Activated naive CD8-positive, alpha-beta T cell treated with anti-CD3 and anti-CD28 coated beads for 36 hours (primary cell): ENCODE results near the gene GXYLT1. TPM values are rescaled to one million over a fixed set of nuclear protein-coding genes. Genes with fewer than 3 reads are reported as not detected.
"Not testable (repeated sequence)": the region's sequence is repeated elsewhere in the genome, so short reads cannot be mapped to it uniquely, and the experiment has no call there.

ENCODE experiments used
- DNase-seq: peaks from one replicate; pipeline ENCODE4 v3.0.0; 2021
- H3K27ac Mint-ChIP-seq: one replicate; pipeline ENCODE4 v1.8.0; 2022; ENCODE audit warnings: mild to moderate bottlenecking, moderate library complexity, mixed read lengths
- H3K27me3 Mint-ChIP-seq: one replicate; pipeline ENCODE4 v1.8.0; 2022; ENCODE audit warnings: mild to moderate bottlenecking, mixed read lengths
- H3K36me3 Mint-ChIP-seq: one replicate; pipeline ENCODE4 v1.8.0; 2021; ENCODE audit warnings: mild to moderate bottlenecking, mixed read lengths
- H3K4me1 Mint-ChIP-seq: one replicate; pipeline ENCODE4 v1.8.0; 2021; ENCODE audit warnings: mixed read lengths
- H3K4me3 Mint-ChIP-seq: one replicate; pipeline ENCODE4 v1.8.0; 2022; ENCODE audit warnings: mild to moderate bottlenecking, moderate library complexity, mixed read lengths
- H3K9me3 Mint-ChIP-seq: one replicate; pipeline ENCODE4 v1.8.0; 2022; ENCODE audit warnings: mixed read lengths
- total RNA-seq, 2 experiments: library from RNA; stranded (reverse); gene quantifications; one replicate each; pipeline ENCODE4 v1.2.3, GENCODE V29; 2021

Gene GXYLT1
- total RNA-seq = 1 to 10 TPM; 7.0 to 7.1 TPM

GRCh38 chr12:42144408-42145196 lies at the start of gene GXYLT1:
GXYLT1 (minus strand) TSS chr12:42144874; CDS start chr12:42144646, 228 bp downstream.
- peaks cover 3% of the 10 kb centered on the region for H3K36me3 Mint-ChIP-seq
- H3K4me3 Mint-ChIP-seq = peak within 1 kb of the TSS; percentile 96
- H3K27me3 Mint-ChIP-seq = no peaks in the 10 kb centered on the region
- H3K9me3 Mint-ChIP-seq = no peaks in the 10 kb centered on the region
- peak within 1 kb of the TSS; percentile 77 for H3K27ac Mint-ChIP-seq
- DNase-seq = peak; percentile 86
- H3K4me1 Mint-ChIP-seq = peaks cover 37% of the 10 kb centered on the region

GRCh38 chr12:42192686-42193085 lies 48.0 kb upstream of the GXYLT1 start:
- no peak overlapping the region for H3K4me3 Mint-ChIP-seq
- H3K4me1 Mint-ChIP-seq = peaks cover 10% of the 10 kb centered on the region
- DNase-seq = no peak
- peaks cover 12% of the 10 kb centered on the region for H3K36me3 Mint-ChIP-seq
- H3K27me3 Mint-ChIP-seq = no peaks in the 10 kb centered on the region
- H3K27ac Mint-ChIP-seq = no peak overlapping the region
- no peaks in the 10 kb centered on the region for H3K9me3 Mint-ChIP-seq

- no peaks in the 10 kb centered on the region for H3K9me3 Mint-ChIP-seq
- DNase-seq = no peak
- peaks cover 10% of the 10 kb centered on the region for H3K4me1 Mint-ChIP-seq
- H3K4me3 Mint-ChIP-seq = no peak overlapping the region
- no peaks in the 10 kb centered on the region for H3K27me3 Mint-ChIP-seq
- H3K27ac Mint-ChIP-seq = no peak overlapping the region
- peaks cover 11% of the 10 kb centered on the region for H3K36me3 Mint-ChIP-seq
These were observed 47.6 kb upstream of the GXYLT1 start for GRCh38 chr12:42192258-42192657.

- Mint-ChIP-seq H3K36me3 (peaks cover 15% of the 10 kb centered on the region), H3K27me3 (no peaks in the 10 kb centered on the region), H3K9me3 (no peaks in the 10 kb centered on the region), H3K27ac (no peak overlapping the region), H3K4me3 (no peak overlapping the region), H3K4me1 (peaks cover 7% of the 10 kb centered on the region)
- DNase-seq = no peak
These were observed 45.7 kb upstream of the GXYLT1 start for GRCh38 chr12:42190376-42190775.

- H3K4me1 Mint-ChIP-seq, H3K9me3 Mint-ChIP-seq, H3K27me3 Mint-ChIP-seq, DNase-seq, H3K4me3 Mint-ChIP-seq, H3K27ac Mint-ChIP-seq: not testable (repeated sequence)
- H3K36me3 Mint-ChIP-seq = peaks cover 20% of the 10 kb centered on the region
These were observed 43.6 kb upstream of the GXYLT1 start for GRCh38 chr12:42188275-42188674.

- H3K4me1 Mint-ChIP-seq = peaks cover 13% of the 10 kb centered on the region
- no peak overlapping the region for H3K27ac Mint-ChIP-seq
- no peak for DNase-seq
- no peaks in the 10 kb centered on the region for H3K9me3 Mint-ChIP-seq
- H3K36me3 Mint-ChIP-seq = peaks cover 19% of the 10 kb centered on the region
- no peaks in the 10 kb centered on the region for H3K27me3 Mint-ChIP-seq
- no peak overlapping the region for H3K4me3 Mint-ChIP-seq
These were observed 43.1 kb upstream of the GXYLT1 start for GRCh38 chr12:42187799-42188198.

GRCh38 chr12:42186793-42187192 lies 42.1 kb upstream of the GXYLT1 start:
- Mint-ChIP-seq H3K9me3 (no peaks in the 10 kb centered on the region), H3K4me3 (no peak overlapping the region), H3K27me3 (no peaks in the 10 kb centered on the region), H3K36me3 (peaks cover 15% of the 10 kb centered on the region), H3K27ac (no peak overlapping the region), H3K4me1 (peaks cover 19% of the 10 kb centered on the region)
- no peak for DNase-seq

GRCh38 chr12:42182394-42182793 lies 37.7 kb upstream of the GXYLT1 start:
- no peaks in the 10 kb centered on the region for H3K9me3 Mint-ChIP-seq
- no peak for DNase-seq
- H3K27me3 Mint-ChIP-seq = no peaks in the 10 kb centered on the region
- no peak overlapping the region for H3K4me3 Mint-ChIP-seq
- peak overlapping the region; percentile 53 for H3K27ac Mint-ChIP-seq
- peaks cover 19% of the 10 kb centered on the region for H3K36me3 Mint-ChIP-seq
- peaks cover 26% of the 10 kb centered on the region for H3K4me1 Mint-ChIP-seq

GRCh38 chr12:42180990-42181596 lies 36.4 kb upstream of the GXYLT1 start:
- Mint-ChIP-seq H3K36me3 (peaks cover 29% of the 10 kb centered on the region), H3K27me3 (no peaks in the 10 kb centered on the region), H3K4me1 (peaks cover 26% of the 10 kb centered on the region), H3K27ac (no peak overlapping the region), H3K4me3 (no peak overlapping the region), H3K9me3 (peaks cover 5% of the 10 kb centered on the region)
- no peak for DNase-seq

GRCh38 chr12:42178101-42178500 lies 33.4 kb upstream of the GXYLT1 start:
- peaks cover 37% of the 10 kb centered on the region for H3K36me3 Mint-ChIP-seq
- peaks cover 25% of the 10 kb centered on the region for H3K4me1 Mint-ChIP-seq
- H3K27ac Mint-ChIP-seq = no peak overlapping the region
- H3K27me3 Mint-ChIP-seq = no peaks in the 10 kb centered on the region
- peaks cover 10% of the 10 kb centered on the region for H3K9me3 Mint-ChIP-seq
- no peak overlapping the region for H3K4me3 Mint-ChIP-seq
- DNase-seq = no peak

- DNase-seq = no peak
- Mint-ChIP-seq H3K36me3 (peaks cover 43% of the 10 kb centered on the region), H3K27me3 (no peaks in the 10 kb centered on the region), H3K4me3 (no peak overlapping the region), H3K4me1 (peaks cover 8% of the 10 kb centered on the region), H3K27ac (no peak overlapping the region), H3K9me3 (peaks cover 10% of the 10 kb centered on the region)
These were observed 30.3 kb upstream of the GXYLT1 start for GRCh38 chr12:42174978-42175377.

- H3K4me1 Mint-ChIP-seq = peaks cover 8% of the 10 kb centered on the region
- H3K36me3 Mint-ChIP-seq = peaks cover 48% of the 10 kb centered on the region
- peaks cover 10% of the 10 kb centered on the region for H3K9me3 Mint-ChIP-seq
- DNase-seq = no peak
- no peak overlapping the region for H3K4me3 Mint-ChIP-seq
- no peak overlapping the region for H3K27ac Mint-ChIP-seq
- no peaks in the 10 kb centered on the region for H3K27me3 Mint-ChIP-seq
These were observed 29.4 kb upstream of the GXYLT1 start for GRCh38 chr12:42173961-42174521.

GRCh38 chr12:42172441-42173210 lies 28.0 kb upstream of the GXYLT1 start:
- peaks cover 47% of the 10 kb centered on the region for H3K36me3 Mint-ChIP-seq
- DNase-seq = no peak
- H3K27me3 Mint-ChIP-seq = no peaks in the 10 kb centered on the region
- H3K4me3 Mint-ChIP-seq = no peak overlapping the region
- H3K9me3 Mint-ChIP-seq = peaks cover 10% of the 10 kb centered on the region
- H3K27ac Mint-ChIP-seq = no peak overlapping the region
- peaks cover 7% of the 10 kb centered on the region for H3K4me1 Mint-ChIP-seq

GRCh38 chr12:42167711-42168110 lies 23.0 kb upstream of the GXYLT1 start:
- Mint-ChIP-seq H3K4me1 (peaks cover 8% of the 10 kb centered on the region), H3K27ac (no peak overlapping the region), H3K36me3 (peaks cover 26% of the 10 kb centered on the region), H3K27me3 (no peaks in the 10 kb centered on the region), H3K4me3 (no peak overlapping the region), H3K9me3 (no peaks in the 10 kb centered on the region)
- no peak for DNase-seq

- no peak overlapping the region for H3K27ac Mint-ChIP-seq
- H3K36me3 Mint-ChIP-seq = peaks cover 25% of the 10 kb centered on the region
- H3K4me1 Mint-ChIP-seq = peaks cover 14% of the 10 kb centered on the region
- no peak for DNase-seq
- H3K4me3 Mint-ChIP-seq = no peak overlapping the region
- H3K9me3 Mint-ChIP-seq = no peaks in the 10 kb centered on the region
- no peaks in the 10 kb centered on the region for H3K27me3 Mint-ChIP-seq
These were observed 21.8 kb upstream of the GXYLT1 start for GRCh38 chr12:42166501-42166900.
